ENCODE data around the gene SLC30A3. TPM values are rescaled to one million over a fixed set of nuclear protein-coding genes. Genes with fewer than 3 reads are reported as not detected.
A peak's percentile ranks its signal among the peaks of the same experiment; 100 is the strongest.

The SLC30A3 gene
- total and polyA plus RNA-seq, 2 of the 13 experiments (the other 11 are each of a cell fraction or from before 2014, with no cell fraction given): 0.38 to 0.79 TPM

- ChIA-PET POLR2A (no interaction called here), CTCF (ENCODE audit: low intra/inter-chr PET ratio, low total read pairs) (no interaction called here)
- in situ Hi-C loops (cut with HindIII; ENCODE audit: extremely low pct_ligation_motif_present, low pct_unique_long_range_greater_than_20kb): no loop called here
- Histone ChIP-seq H3K27me3 (ENCODE audit: control insufficient read depth in 1 of 2, insufficient read depth in 2 of 2, low read length in 2 of 2) (peaks cover 0 to 5% of the 10 kb centered on the region in 2 experiments; a peak in 2 of 5 replicates), H3K4me1 (ENCODE audit: insufficient read depth, low read length) (peaks cover 18% of the 10 kb centered on the region), H3K79me2 (ENCODE audit: insufficient read depth, low read length) (no peaks in the 10 kb centered on the region), H3K36me3 (replicated peaks in 1 of 2; ENCODE audit: control insufficient read depth in 1 of 2, insufficient read depth in 2 of 2, low read length in 2 of 2) (no peaks in the 10 kb centered on the region; a peak in 2 of 5 replicates), H3K4me3 (replicated peaks in 1 of 3; ENCODE audit: insufficient read depth in 1 of 3, low read depth in 2 of 3, low read length in 3 of 3) (no peak overlapping the region), H3K9me3 (ENCODE audit: low read length) (no peaks in the 10 kb centered on the region), H4K20me1 (ENCODE audit: insufficient read depth, low read length) (no peaks in the 10 kb centered on the region), H3K27ac (ENCODE audit: extremely low read length, insufficient read depth, low read length) (no peak overlapping the region), H3K9ac (ENCODE audit: insufficient read depth, low read depth, low read length) (no peak overlapping the region), H3K4me2 (ENCODE audit: low read depth, low read length) (no peak overlapping the region), H2AFZ (ENCODE audit: low read length) (no peak overlapping the region)
- TF ChIP-seq ZNF318 (CRISPR knock-in tag; IDR thresholded peaks at IDR 0.05): 0 out of 2 replicates have a peak, but pooled peaks have one; percentile 3
- TF ChIP-seq ZNF556 (CRISPR knock-in tag; IDR thresholded peaks at IDR 0.05; ENCODE audit: borderline replicate concordance): no peak
- TF ChIP-seq ZNF552 (CRISPR knock-in tag; IDR thresholded peaks at IDR 0.05; ENCODE audit: borderline replicate concordance): no peak
- TF ChIP-seq HNF1B (CRISPR knock-in tag; IDR thresholded peaks at IDR 0.05): no peak
- 0 out of 2 replicates have a peak, but pooled peaks have one; percentile 4 for TF ChIP-seq AKAP8 (CRISPR knock-in tag; IDR thresholded peaks at IDR 0.05)
- no TSS peak for BruUV-seq (replicated peaks)
- 80% methylated on average over 15 of the region's 16 CpGs for WGBS (ENCODE audit: low lambda C conversion rate)
- FAIRE-seq (no peak), ATAC-seq (no peak; the same call in 2 of the 3 replicates), DNase-seq (ENCODE audit: low spot score) (no peak)
- intact Hi-C loops (cut with micrococcal nuclease; ENCODE audit: unreplicated experiment): no loop called here
These were observed 42.7 kb upstream of the SLC30A3 start for GRCh38 chr2:27305516-27305915.
